Activated CD4-positive, alpha-beta T cell treated with anti-CD3 and anti-CD28 coated beads, Interleukin-2, amount 50 U/mL, for 16 hours (primary cell): ENCODE results near the gene SELENOO.
"Not testable (repeated sequence)": the region's sequence is repeated elsewhere in the genome, so short reads cannot be mapped to it uniquely, and the experiment has no call there.

Experiments used
- DNase-seq: peaks from one replicate; pipeline ENCODE4 v3.0.0-alpha.2; 2020

Gene SELENOO

GRCh38 chr22:50200461-50201190, at the start of gene SELENOO:
Gene SELENOO, plus strand, starts transcription at chr22:50201011. Its CDS starts 26 bp downstream, at chr22:50201037.
- DNase-seq = peak; percentile 94

- no peak for DNase-seq
These were observed 49.0 kb upstream of the SELENOO start for GRCh38 chr22:50151571-50152537.

- DNase-seq = no peak
These were observed 47.6 kb upstream of the SELENOO start for GRCh38 chr22:50153056-50153755.

- no peak for DNase-seq
These were observed 47.1 kb upstream of the SELENOO start for GRCh38 chr22:50153756-50154140.

GRCh38 chr22:50157709-50158375, 43.0 kb upstream of the SELENOO start:
- DNase-seq = no peak

- DNase-seq = no peak
These were observed 39.9 kb upstream of the SELENOO start for GRCh38 chr22:50160947-50161346.

GRCh38 chr22:50161508-50162390, 39.1 kb upstream of the SELENOO start:
- no peak for DNase-seq

GRCh38 chr22:50162391-50162956, 38.3 kb upstream of the SELENOO start:
- no peak for DNase-seq

GRCh38 chr22:50165436-50166123, 35.2 kb upstream of the SELENOO start:
- DNase-seq = no peak

- no peak for DNase-seq
These were observed 32.9 kb upstream of the SELENOO start for GRCh38 chr22:50167689-50168489.

GRCh38 chr22:50168490-50169180, 32.2 kb upstream of the SELENOO start:
- DNase-seq = not testable (repeated sequence)

- DNase-seq = no peak
These were observed 31.5 kb upstream of the SELENOO start for GRCh38 chr22:50169181-50169759.

- DNase-seq = peak; percentile 75
These were observed 31.0 kb upstream of the SELENOO start for GRCh38 chr22:50169774-50170341.

- DNase-seq = no peak
These were observed 30.1 kb upstream of the SELENOO start, which contains the start of gene PANX2 for GRCh38 chr22:50170453-50171318. Gene PANX2, plus strand, starts transcription at chr22:50170731. Its CDS starts 0 bp downstream, at chr22:50170731.

- DNase-seq = no peak
These were observed 29.4 kb upstream of the SELENOO start for GRCh38 chr22:50171319-50171964.

- no peak for DNase-seq
These were observed 28.8 kb upstream of the SELENOO start for GRCh38 chr22:50171965-50172421.
